Measurements from ENCODE around the gene FNDC3B. TPM values are rescaled to one million over a fixed set of nuclear protein-coding genes. Genes with fewer than 3 reads are reported as not detected.

FNDC3B gene
- total and polyA plus RNA-seq, 2 donors: 11.0 to 11.9 TPM

GRCh38 chr3:172257648-172258400 is 218.4 kb downstream of the FNDC3B start:
- Histone ChIP-seq H3K36me3 (ENCODE audit: control insufficient read depth in 2 of 2, insufficient read depth in 2 of 2, low read length in 1 of 2) (no peaks in the 10 kb centered on the region), H3K27me3 (ENCODE audit: control insufficient read depth in 2 of 2, insufficient read depth in 1 of 2, low read length in 1 of 2) (no peaks in the 10 kb centered on the region), H3K4me3 (ENCODE audit: low read length in 2 of 2) (no peak overlapping the region), H3K4me1 (ENCODE audit: control insufficient read depth in 2 of 2, insufficient read depth in 2 of 2, low read length in 2 of 2) (no peaks in the 10 kb centered on the region), H3K27ac (ENCODE audit: low read depth in 1 of 2, low read length in 1 of 2) (no peak overlapping the region), H3K9me3 (ENCODE audit: control insufficient read depth in 2 of 2, insufficient read depth in 1 of 2, low read length in 1 of 2) (no peaks in the 10 kb centered on the region)
- 97% methylated on average over 8 of the region's 8 CpGs for WGBS
- DNase-seq (ENCODE audit: low read depth in 6 of 9, low spot score in 9 of 9): no peak

- Histone ChIP-seq H3K4me3 (ENCODE audit: low read length in 2 of 2) (no peak overlapping the region), H3K27me3 (ENCODE audit: control insufficient read depth in 2 of 2, insufficient read depth in 1 of 2, low read length in 1 of 2) (no peaks in the 10 kb centered on the region), H3K9me3 (ENCODE audit: control insufficient read depth in 2 of 2, insufficient read depth in 1 of 2, low read length in 1 of 2) (no peaks in the 10 kb centered on the region), H3K27ac (ENCODE audit: low read depth in 1 of 2, low read length in 1 of 2) (peak overlapping the region in 1 of 2 donors; percentile 15), H3K36me3 (ENCODE audit: control insufficient read depth in 2 of 2, insufficient read depth in 2 of 2, low read length in 1 of 2) (no peaks in the 10 kb centered on the region), H3K4me1 (ENCODE audit: control insufficient read depth in 2 of 2, insufficient read depth in 2 of 2, low read length in 2 of 2) (no peaks in the 10 kb centered on the region)
- WGBS: 94% methylated on average over 3 of the region's 3 CpGs
- no peak for DNase-seq (ENCODE audit: low read depth in 6 of 9, low spot score in 9 of 9)
Measured at GRCh38 chr3:172258624-172259023, 219.2 kb downstream of the FNDC3B start.

- Histone ChIP-seq H3K4me1 (ENCODE audit: control insufficient read depth in 2 of 2, insufficient read depth in 2 of 2, low read length in 2 of 2) (no peaks in the 10 kb centered on the region), H3K27ac (ENCODE audit: low read depth in 1 of 2, low read length in 1 of 2) (peak overlapping the region in 1 of 2 donors; percentile 23), H3K4me3 (ENCODE audit: low read length in 2 of 2) (no peak overlapping the region), H3K9me3 (ENCODE audit: control insufficient read depth in 2 of 2, insufficient read depth in 1 of 2, low read length in 1 of 2) (no peaks in the 10 kb centered on the region), H3K36me3 (ENCODE audit: control insufficient read depth in 2 of 2, insufficient read depth in 2 of 2, low read length in 1 of 2) (no peaks in the 10 kb centered on the region), H3K27me3 (ENCODE audit: control insufficient read depth in 2 of 2, insufficient read depth in 1 of 2, low read length in 1 of 2) (no peaks in the 10 kb centered on the region)
- no peak for DNase-seq (ENCODE audit: low read depth in 6 of 9, low spot score in 9 of 9)
- WGBS: 95% methylated on average over 6 of the region's 6 CpGs
Measured at GRCh38 chr3:172259111-172259541, 219.7 kb downstream of the FNDC3B start.

GRCh38 chr3:172259726-172260248 is 220.4 kb downstream of the FNDC3B start:
- Histone ChIP-seq H3K4me3 (ENCODE audit: low read length in 2 of 2) (no peak overlapping the region), H3K9me3 (ENCODE audit: control insufficient read depth in 2 of 2, insufficient read depth in 1 of 2, low read length in 1 of 2) (no peaks in the 10 kb centered on the region), H3K4me1 (ENCODE audit: control insufficient read depth in 2 of 2, insufficient read depth in 2 of 2, low read length in 2 of 2) (no peaks in the 10 kb centered on the region), H3K36me3 (ENCODE audit: control insufficient read depth in 2 of 2, insufficient read depth in 2 of 2, low read length in 1 of 2) (no peaks in the 10 kb centered on the region), H3K27me3 (ENCODE audit: control insufficient read depth in 2 of 2, insufficient read depth in 1 of 2, low read length in 1 of 2) (no peaks in the 10 kb centered on the region), H3K27ac (ENCODE audit: low read depth in 1 of 2, low read length in 1 of 2) (no peak overlapping the region)
- WGBS: 92% methylated on average over 2 of the region's 2 CpGs
- DNase-seq (ENCODE audit: low read depth in 6 of 9, low spot score in 9 of 9): no peak

GRCh38 chr3:172260381-172260780 is 221.0 kb downstream of the FNDC3B start:
- no peak for DNase-seq (ENCODE audit: low read depth in 6 of 9, low spot score in 9 of 9)
- H3K9me3 ChIP-seq (ENCODE audit: control insufficient read depth in 2 of 2, insufficient read depth in 1 of 2, low read length in 1 of 2): no peaks in the 10 kb centered on the region
- whole genome bisulfite sequencing: 97% methylated on average over 2 of the region's 2 CpGs
- no peaks in the 10 kb centered on the region for H3K27me3 ChIP-seq (ENCODE audit: control insufficient read depth in 2 of 2, insufficient read depth in 1 of 2, low read length in 1 of 2)
- no peaks in the 10 kb centered on the region for H3K36me3 ChIP-seq (ENCODE audit: control insufficient read depth in 2 of 2, insufficient read depth in 2 of 2, low read length in 1 of 2)
- no peaks in the 10 kb centered on the region for H3K4me1 ChIP-seq (ENCODE audit: control insufficient read depth in 2 of 2, insufficient read depth in 2 of 2, low read length in 2 of 2)
- no peak overlapping the region for H3K4me3 ChIP-seq (ENCODE audit: low read length in 2 of 2)
- H3K27ac ChIP-seq (ENCODE audit: low read depth in 1 of 2, low read length in 1 of 2): no peak overlapping the region

- 97% methylated on average over 5 of the region's 5 CpGs for WGBS
- no peak overlapping the region for H3K4me3 ChIP-seq (ENCODE audit: low read length in 2 of 2)
- H3K9me3 ChIP-seq (ENCODE audit: control insufficient read depth in 2 of 2, insufficient read depth in 1 of 2, low read length in 1 of 2): no peaks in the 10 kb centered on the region
- DNase-seq (ENCODE audit: low read depth in 6 of 9, low spot score in 9 of 9): no peak
- no peak overlapping the region for H3K27ac ChIP-seq (ENCODE audit: low read depth in 1 of 2, low read length in 1 of 2)
- H3K27me3 ChIP-seq (ENCODE audit: control insufficient read depth in 2 of 2, insufficient read depth in 1 of 2, low read length in 1 of 2): no peaks in the 10 kb centered on the region
- no peaks in the 10 kb centered on the region for H3K4me1 ChIP-seq (ENCODE audit: control insufficient read depth in 2 of 2, insufficient read depth in 2 of 2, low read length in 2 of 2)
- no peaks in the 10 kb centered on the region for H3K36me3 ChIP-seq (ENCODE audit: control insufficient read depth in 2 of 2, insufficient read depth in 2 of 2, low read length in 1 of 2)
Measured at GRCh38 chr3:172261054-172261453, 221.7 kb downstream of the FNDC3B start.

- WGBS: 93% methylated on average over 1 of the region's 1 CpG
- H3K4me3 ChIP-seq (ENCODE audit: low read length in 2 of 2): no peak overlapping the region
- H3K9me3 ChIP-seq (ENCODE audit: control insufficient read depth in 2 of 2, insufficient read depth in 1 of 2, low read length in 1 of 2): no peaks in the 10 kb centered on the region
- no peaks in the 10 kb centered on the region for H3K4me1 ChIP-seq (ENCODE audit: control insufficient read depth in 2 of 2, insufficient read depth in 2 of 2, low read length in 2 of 2)
- no peak overlapping the region for H3K27ac ChIP-seq (ENCODE audit: low read depth in 1 of 2, low read length in 1 of 2)
- no peak for DNase-seq (ENCODE audit: low read depth in 6 of 9, low spot score in 9 of 9)
- H3K27me3 ChIP-seq (ENCODE audit: control insufficient read depth in 2 of 2, insufficient read depth in 1 of 2, low read length in 1 of 2): no peaks in the 10 kb centered on the region
- H3K36me3 ChIP-seq (ENCODE audit: control insufficient read depth in 2 of 2, insufficient read depth in 2 of 2, low read length in 1 of 2): no peaks in the 10 kb centered on the region
Measured at GRCh38 chr3:172262991-172263608, 223.7 kb downstream of the FNDC3B start.

- Histone ChIP-seq H3K36me3 (ENCODE audit: control insufficient read depth in 2 of 2, insufficient read depth in 2 of 2, low read length in 1 of 2) (no peaks in the 10 kb centered on the region), H3K9me3 (ENCODE audit: control insufficient read depth in 2 of 2, insufficient read depth in 1 of 2, low read length in 1 of 2) (no peaks in the 10 kb centered on the region), H3K27ac (ENCODE audit: low read depth in 1 of 2, low read length in 1 of 2) (no peak overlapping the region), H3K4me1 (ENCODE audit: control insufficient read depth in 2 of 2, insufficient read depth in 2 of 2, low read length in 2 of 2) (no peaks in the 10 kb centered on the region), H3K27me3 (ENCODE audit: control insufficient read depth in 2 of 2, insufficient read depth in 1 of 2, low read length in 1 of 2) (no peaks in the 10 kb centered on the region), H3K4me3 (ENCODE audit: low read length in 2 of 2) (no peak overlapping the region)
- DNase-seq (ENCODE audit: low read depth in 6 of 9, low spot score in 9 of 9): no peak
- 97% methylated on average over 7 of the region's 7 CpGs for WGBS
Measured at GRCh38 chr3:172263781-172264486, 224.6 kb downstream of the FNDC3B start.

- Histone ChIP-seq H3K4me3 (ENCODE audit: low read length in 2 of 2) (no peak overlapping the region), H3K36me3 (ENCODE audit: control insufficient read depth in 2 of 2, insufficient read depth in 2 of 2, low read length in 1 of 2) (no peaks in the 10 kb centered on the region), H3K27ac (ENCODE audit: low read depth in 1 of 2, low read length in 1 of 2) (no peak overlapping the region), H3K27me3 (ENCODE audit: control insufficient read depth in 2 of 2, insufficient read depth in 1 of 2, low read length in 1 of 2) (no peaks in the 10 kb centered on the region), H3K9me3 (ENCODE audit: control insufficient read depth in 2 of 2, insufficient read depth in 1 of 2, low read length in 1 of 2) (no peaks in the 10 kb centered on the region), H3K4me1 (ENCODE audit: control insufficient read depth in 2 of 2, insufficient read depth in 2 of 2, low read length in 2 of 2) (no peaks in the 10 kb centered on the region)
- no peak for DNase-seq (ENCODE audit: low read depth in 6 of 9, low spot score in 9 of 9)
- WGBS: 99% methylated on average over 3 of the region's 3 CpGs
Measured at GRCh38 chr3:172266103-172266502, 226.7 kb downstream of the FNDC3B start.

Data from thymus (tissue), 11 donors.